Measurements from ENCODE around the gene CDK14.

Gene CDK14

GRCh38 chr7:90846192-90846591, 250.1 kb downstream of the CDK14 start:
- Histone ChIP-seq H3K4me1 (peaks cover 5% of the 10 kb centered on the region), H3K4me2 (ENCODE audit: low read length) (no peak overlapping the region), H3K9ac (no peak overlapping the region), H3K27me3 (ENCODE audit: control insufficient read depth, insufficient read depth, low read length) (no peaks in the 10 kb centered on the region), H2AFZ (no peak overlapping the region), H3K79me2 (no peaks in the 10 kb centered on the region), H3K9me3 (ENCODE audit: control insufficient read depth, low read length) (no peaks in the 10 kb centered on the region), H3K36me3 (ENCODE audit: control insufficient read depth, insufficient read depth, low read length) (no peaks in the 10 kb centered on the region), H3K27ac (no peak overlapping the region), H3K4me3 (ENCODE audit: low read depth, low read length) (no peak overlapping the region)
- no peak for TF ChIP-seq CTCF (IDR thresholded peaks at IDR 0.05)

- Histone ChIP-seq H3K4me2 (ENCODE audit: low read length) (no peak overlapping the region), H3K27ac (no peak overlapping the region), H3K9me3 (ENCODE audit: control insufficient read depth, low read length) (no peaks in the 10 kb centered on the region), H3K27me3 (ENCODE audit: control insufficient read depth, insufficient read depth, low read length) (no peaks in the 10 kb centered on the region), H2AFZ (no peak overlapping the region), H3K79me2 (no peaks in the 10 kb centered on the region), H3K4me3 (ENCODE audit: low read depth, low read length) (no peak overlapping the region), H3K4me1 (no peaks in the 10 kb centered on the region), H3K36me3 (ENCODE audit: control insufficient read depth, insufficient read depth, low read length) (no peaks in the 10 kb centered on the region), H3K9ac (no peak overlapping the region)
- no peak for TF ChIP-seq CTCF (IDR thresholded peaks at IDR 0.05)
Measured at GRCh38 chr7:90850066-90850465, 253.9 kb downstream of the CDK14 start.

- no peak overlapping the region for H2AFZ ChIP-seq
- TF ChIP-seq CTCF (IDR thresholded peaks at IDR 0.05) = no peak
- no peaks in the 10 kb centered on the region for H3K4me1 ChIP-seq
- no peaks in the 10 kb centered on the region for H3K27me3 ChIP-seq (ENCODE audit: control insufficient read depth, insufficient read depth, low read length)
- H3K9ac ChIP-seq = no peak overlapping the region
- no peaks in the 10 kb centered on the region for H3K9me3 ChIP-seq (ENCODE audit: control insufficient read depth, low read length)
- no peaks in the 10 kb centered on the region for H3K79me2 ChIP-seq
- no peak overlapping the region for H3K27ac ChIP-seq
- H3K4me3 ChIP-seq (ENCODE audit: low read depth, low read length) = no peak overlapping the region
- H3K4me2 ChIP-seq (ENCODE audit: low read length) = no peak overlapping the region
- no peaks in the 10 kb centered on the region for H3K36me3 ChIP-seq (ENCODE audit: control insufficient read depth, insufficient read depth, low read length)
Measured at GRCh38 chr7:90850471-90850870, 254.3 kb downstream of the CDK14 start.

- Histone ChIP-seq H3K79me2 (no peaks in the 10 kb centered on the region), H3K4me2 (ENCODE audit: low read length) (no peak overlapping the region), H3K4me1 (no peaks in the 10 kb centered on the region), H2AFZ (no peak overlapping the region), H3K27me3 (ENCODE audit: control insufficient read depth, insufficient read depth, low read length) (no peaks in the 10 kb centered on the region), H3K9ac (no peak overlapping the region), H3K9me3 (ENCODE audit: control insufficient read depth, low read length) (no peaks in the 10 kb centered on the region), H3K36me3 (ENCODE audit: control insufficient read depth, insufficient read depth, low read length) (no peaks in the 10 kb centered on the region), H3K4me3 (ENCODE audit: low read depth, low read length) (no peak overlapping the region), H3K27ac (no peak overlapping the region)
- no peak for TF ChIP-seq CTCF (IDR thresholded peaks at IDR 0.05)
Measured at GRCh38 chr7:90853205-90853604, 257.1 kb downstream of the CDK14 start.

GRCh38 chr7:90856351-90857070, 260.4 kb downstream of the CDK14 start:
- H3K4me1 ChIP-seq = no peaks in the 10 kb centered on the region
- no peak overlapping the region for H3K9ac ChIP-seq
- no peak overlapping the region for H3K4me2 ChIP-seq (ENCODE audit: low read length)
- no peak overlapping the region for H3K4me3 ChIP-seq (ENCODE audit: low read depth, low read length)
- no peaks in the 10 kb centered on the region for H3K27me3 ChIP-seq (ENCODE audit: control insufficient read depth, insufficient read depth, low read length)
- H2AFZ ChIP-seq = no peak overlapping the region
- no peaks in the 10 kb centered on the region for H3K36me3 ChIP-seq (ENCODE audit: control insufficient read depth, insufficient read depth, low read length)
- H3K79me2 ChIP-seq = no peaks in the 10 kb centered on the region
- TF ChIP-seq CTCF (IDR thresholded peaks at IDR 0.05) = no peak
- no peak overlapping the region for H3K27ac ChIP-seq
- no peaks in the 10 kb centered on the region for H3K9me3 ChIP-seq (ENCODE audit: control insufficient read depth, low read length)
